ENCODE data around the gene SAE1. TPM values are rescaled to one million over a fixed set of nuclear protein-coding genes. Genes with fewer than 3 reads are reported as not detected.

SAE1 gene
- total RNA-seq, 1 experiment from 2014 or later, result 314 TPM

DNA sequence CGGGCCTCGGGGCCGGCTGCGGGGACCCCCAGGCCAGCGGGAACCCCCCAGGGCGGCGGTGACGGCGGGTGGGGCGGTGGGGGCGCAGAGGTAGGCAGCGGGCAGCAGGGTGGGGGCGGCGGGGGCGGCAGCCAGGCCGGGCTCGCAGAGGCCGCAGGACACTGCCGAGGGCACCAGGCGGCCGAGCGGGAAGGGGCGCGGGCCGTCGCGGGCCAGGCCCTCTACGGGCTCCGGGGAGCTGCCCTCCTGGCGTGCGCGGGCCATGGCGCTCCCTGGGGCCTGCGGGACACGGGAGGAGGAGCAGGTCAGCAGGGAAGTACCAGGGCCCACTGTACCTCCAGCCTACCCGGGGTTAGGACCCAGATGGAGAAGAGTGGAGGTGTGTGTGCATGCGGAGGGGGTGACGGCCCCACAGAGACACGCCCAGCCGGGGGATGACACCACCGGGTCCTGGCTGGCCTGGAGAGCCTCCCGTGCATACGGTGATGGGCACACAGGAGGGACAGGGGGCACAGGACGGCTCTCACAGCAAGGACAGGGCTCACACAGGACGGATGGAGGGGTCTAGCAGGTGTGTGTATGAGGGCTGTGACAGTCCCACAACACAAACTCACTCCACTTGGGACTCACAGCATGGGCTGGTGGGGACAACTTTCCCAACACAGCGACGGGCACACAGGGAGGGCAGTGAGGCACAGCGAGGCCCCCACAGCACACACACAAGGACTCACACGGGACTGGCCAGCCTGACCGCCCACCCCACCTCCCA, 97.7 kb downstream of the SAE1 start:
- Histone ChIP-seq H3K36me3 (ENCODE audit: insufficient read depth, low read length, poor library complexity, severe bottlenecking) (no peaks in the 10 kb centered on the region), H3K27ac (ENCODE audit: low read depth, low read length, poor library complexity, severe bottlenecking) (no peak overlapping the region), H3K4me1 (ENCODE audit: insufficient read depth, low read length, poor library complexity, severe bottlenecking) (peaks cover 27% of the 10 kb centered on the region), H3K4me3 (ENCODE audit: low read depth, low read length, poor library complexity, severe bottlenecking) (peak overlapping the region; percentile 38), H3K9me3 (ENCODE audit: low read depth, low read length, poor library complexity, severe bottlenecking) (no peaks in the 10 kb centered on the region), H3K27me3 (replicated peaks; ENCODE audit: insufficient read depth, low read depth, low read length, poor library complexity) (no peaks in the 10 kb centered on the region)
- TF ChIP-seq, protein P1, sequence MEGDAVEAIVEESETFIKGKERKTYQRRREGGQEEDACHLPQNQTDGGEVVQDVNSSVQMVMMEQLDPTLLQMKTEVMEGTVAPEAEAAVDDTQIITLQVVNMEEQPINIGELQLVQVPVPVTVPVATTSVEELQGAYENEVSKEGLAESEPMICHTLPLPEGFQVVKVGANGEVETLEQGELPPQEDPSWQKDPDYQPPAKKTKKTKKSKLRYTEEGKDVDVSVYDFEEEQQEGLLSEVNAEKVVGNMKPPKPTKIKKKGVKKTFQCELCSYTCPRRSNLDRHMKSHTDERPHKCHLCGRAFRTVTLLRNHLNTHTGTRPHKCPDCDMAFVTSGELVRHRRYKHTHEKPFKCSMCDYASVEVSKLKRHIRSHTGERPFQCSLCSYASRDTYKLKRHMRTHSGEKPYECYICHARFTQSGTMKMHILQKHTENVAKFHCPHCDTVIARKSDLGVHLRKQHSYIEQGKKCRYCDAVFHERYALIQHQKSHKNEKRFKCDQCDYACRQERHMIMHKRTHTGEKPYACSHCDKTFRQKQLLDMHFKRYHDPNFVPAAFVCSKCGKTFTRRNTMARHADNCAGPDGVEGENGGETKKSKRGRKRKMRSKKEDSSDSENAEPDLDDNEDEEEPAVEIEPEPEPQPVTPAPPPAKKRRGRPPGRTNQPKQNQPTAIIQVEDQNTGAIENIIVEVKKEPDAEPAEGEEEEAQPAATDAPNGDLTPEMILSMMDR (conservative IDR thresholded peaks at IDR 0.05; ENCODE audit: low read depth, low read length), result no peak
- no peak for TF ChIP-seq EZH2 (IDR thresholded peaks at IDR 0.05; ENCODE audit: borderline replicate concordance, low read depth, low read length, poor library complexity, severe bottlenecking)
- BruUV-seq (replicated peaks), result no TSS peak
- CTCF ChIA-PET, result no interaction called here
- intact Hi-C loops (cut with micrococcal nuclease; ENCODE audit: unreplicated experiment), result no loop called here
- DNase-seq (ENCODE audit: low spot score), result no peak
- POLR2A ChIA-PET (ENCODE audit: low non-redundant PET), result no interaction called here

DNA sequence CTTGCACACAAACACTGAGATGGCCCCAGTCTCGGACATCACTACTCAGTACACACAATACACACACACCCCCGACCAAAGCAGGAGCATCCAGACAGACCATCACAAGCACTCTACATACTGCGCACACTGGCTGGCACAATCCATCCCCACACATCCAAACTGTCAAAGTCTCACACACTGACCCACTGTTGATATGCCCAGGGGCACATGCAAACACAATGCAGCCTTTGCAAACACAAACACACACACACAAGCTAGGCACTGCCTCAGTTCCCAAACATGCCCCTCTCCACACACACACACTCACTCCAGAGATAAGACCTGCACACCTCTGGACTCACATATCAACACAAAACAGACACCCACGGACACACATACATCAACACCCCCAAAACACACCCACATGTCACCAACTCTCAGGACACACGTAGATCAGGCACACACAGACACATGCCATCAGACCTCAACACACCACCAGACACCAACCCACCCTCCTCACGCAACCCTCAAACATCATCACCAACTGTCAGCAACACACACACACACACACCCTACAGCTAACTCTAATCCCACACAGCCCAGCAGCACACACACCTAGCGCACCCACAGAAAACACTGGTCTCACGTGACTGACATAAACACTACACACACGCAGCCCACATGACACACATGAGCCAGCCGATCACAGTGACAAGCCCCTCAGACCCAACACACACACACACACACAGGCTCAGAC, 98.5 kb downstream of the SAE1 start:
- peaks cover 27% of the 10 kb centered on the region for H3K4me1 ChIP-seq (ENCODE audit: insufficient read depth, low read length, poor library complexity, severe bottlenecking)
- no peak overlapping the region for H3K27ac ChIP-seq (ENCODE audit: low read depth, low read length, poor library complexity, severe bottlenecking)
- BruUV-seq (replicated peaks), result no TSS peak
- H3K9me3 ChIP-seq (ENCODE audit: low read depth, low read length, poor library complexity, severe bottlenecking), result no peaks in the 10 kb centered on the region
- H3K27me3 ChIP-seq (replicated peaks; ENCODE audit: insufficient read depth, low read depth, low read length, poor library complexity), result no peaks in the 10 kb centered on the region
- ChIA-PET CTCF (interaction anchor here (0.5 to 1.5 kb wide), 2 partner anchors 15 to 393 kb away, joined by 4 to 5 read pairs; no protein-coding TSS in a partner anchor), POLR2A (ENCODE audit: low non-redundant PET) (no interaction called here)
- H3K36me3 ChIP-seq (ENCODE audit: insufficient read depth, low read length, poor library complexity, severe bottlenecking), result no peaks in the 10 kb centered on the region
- DNase-seq (ENCODE audit: low spot score), result no peak
- TF ChIP-seq EZH2 (IDR thresholded peaks at IDR 0.05; ENCODE audit: borderline replicate concordance, low read depth, low read length, poor library complexity, severe bottlenecking), result no peak
- TF ChIP-seq, protein P1 (conservative IDR thresholded peaks at IDR 0.05; ENCODE audit: low read depth, low read length), result no peak
- intact Hi-C loops (cut with micrococcal nuclease; ENCODE audit: unreplicated experiment), result no loop called here
- peak overlapping the region; percentile 90 for H3K4me3 ChIP-seq (ENCODE audit: low read depth, low read length, poor library complexity, severe bottlenecking)

DNA sequence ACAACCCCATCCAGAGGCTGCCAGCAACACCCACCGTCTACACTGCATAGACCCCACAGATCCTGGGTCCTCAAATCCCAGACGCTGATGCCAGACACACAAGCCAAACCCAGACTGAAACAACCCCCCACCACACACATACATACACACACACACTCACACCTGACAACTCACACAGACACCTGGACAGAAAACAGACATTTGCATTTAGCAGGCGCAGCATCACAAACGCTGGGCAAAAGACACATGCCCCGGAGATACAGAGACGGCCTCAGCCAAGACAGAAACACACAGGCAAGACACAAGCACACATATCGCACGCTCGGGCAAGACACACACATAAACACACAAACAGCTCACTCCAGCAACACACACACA, 99.0 kb downstream of the SAE1 start:
- H3K4me1 ChIP-seq (ENCODE audit: insufficient read depth, low read length, poor library complexity, severe bottlenecking), result peaks cover 27% of the 10 kb centered on the region
- CTCF ChIA-PET, result interaction anchor here (1.5 kb wide), 1 partner anchor 14 kb away, joined by 5 read pairs; no protein-coding TSS in a partner anchor
- TF ChIP-seq EZH2 (IDR thresholded peaks at IDR 0.05; ENCODE audit: borderline replicate concordance, low read depth, low read length, poor library complexity, severe bottlenecking), result no peak
- TF ChIP-seq, protein P1 (conservative IDR thresholded peaks at IDR 0.05; ENCODE audit: low read depth, low read length), result no peak
- no peak overlapping the region for H3K27ac ChIP-seq (ENCODE audit: low read depth, low read length, poor library complexity, severe bottlenecking)
- no peaks in the 10 kb centered on the region for H3K27me3 ChIP-seq (replicated peaks; ENCODE audit: insufficient read depth, low read depth, low read length, poor library complexity)
- H3K9me3 ChIP-seq (ENCODE audit: low read depth, low read length, poor library complexity, severe bottlenecking), result no peaks in the 10 kb centered on the region
- DNase-seq (ENCODE audit: low spot score), result no peak
- H3K4me3 ChIP-seq (ENCODE audit: low read depth, low read length, poor library complexity, severe bottlenecking), result peak overlapping the region; percentile 90
- H3K36me3 ChIP-seq (ENCODE audit: insufficient read depth, low read length, poor library complexity, severe bottlenecking), result no peaks in the 10 kb centered on the region
- TSS peak; percentile 83 for BruUV-seq (replicated peaks)
- POLR2A ChIA-PET (ENCODE audit: low non-redundant PET), result no interaction called here
- intact Hi-C loops (cut with micrococcal nuclease; ENCODE audit: unreplicated experiment), result no loop called here
